Activated naive CD4-positive, alpha-beta T cell treated with anti-CD3 and anti-CD28 coated beads, Interleukin-2, amount 10 ng/mL, durations not matched to agents 7 days and 5 days (primary cell): ENCODE data around the gene ACOT8.
A peak's percentile ranks its signal among the peaks of the same experiment; 100 is the strongest.
"Not testable (repeated sequence)": the region's sequence is repeated elsewhere in the genome, so short reads cannot be mapped to it uniquely, and the experiment has no call there.

Experiments
- CTCF ChIA-PET: fragments of 350-600 bp; sonication (Branson Sonifier 250); formaldehyde crosslinking; loops from one replicate; lab custom pipeline; 2021; ENCODE audit warnings: antibody characterized with exemption; lab: Charles Lee
- DNase-seq: peaks from one replicate; pipeline ENCODE4 v3.0.0-alpha.2; 2020
- H3K27ac Mint-ChIP-seq: one replicate; pipeline ENCODE4 v1.8.0; 2021; ENCODE audit warnings: mild to moderate bottlenecking, moderate library complexity, mixed read lengths
- H3K27me3 Mint-ChIP-seq: one replicate; pipeline ENCODE4 v1.8.0; 2021; ENCODE audit warnings: mild to moderate bottlenecking, mixed read lengths
- H3K36me3 Mint-ChIP-seq: one replicate; pipeline ENCODE4 v1.8.0; 2021; ENCODE audit warnings: mixed read lengths
- H3K4me1 Mint-ChIP-seq: one replicate; pipeline ENCODE4 v1.8.0; 2021; ENCODE audit warnings: mixed read lengths
- H3K4me3 Mint-ChIP-seq: one replicate; pipeline ENCODE4 v1.8.0; 2021; ENCODE audit warnings: mild to moderate bottlenecking, moderate library complexity, mixed read lengths
- H3K9me3 Mint-ChIP-seq: one replicate; pipeline ENCODE4 v1.8.0; 2021; ENCODE audit warnings: mixed read lengths

ACOT8 gene

DNA sequence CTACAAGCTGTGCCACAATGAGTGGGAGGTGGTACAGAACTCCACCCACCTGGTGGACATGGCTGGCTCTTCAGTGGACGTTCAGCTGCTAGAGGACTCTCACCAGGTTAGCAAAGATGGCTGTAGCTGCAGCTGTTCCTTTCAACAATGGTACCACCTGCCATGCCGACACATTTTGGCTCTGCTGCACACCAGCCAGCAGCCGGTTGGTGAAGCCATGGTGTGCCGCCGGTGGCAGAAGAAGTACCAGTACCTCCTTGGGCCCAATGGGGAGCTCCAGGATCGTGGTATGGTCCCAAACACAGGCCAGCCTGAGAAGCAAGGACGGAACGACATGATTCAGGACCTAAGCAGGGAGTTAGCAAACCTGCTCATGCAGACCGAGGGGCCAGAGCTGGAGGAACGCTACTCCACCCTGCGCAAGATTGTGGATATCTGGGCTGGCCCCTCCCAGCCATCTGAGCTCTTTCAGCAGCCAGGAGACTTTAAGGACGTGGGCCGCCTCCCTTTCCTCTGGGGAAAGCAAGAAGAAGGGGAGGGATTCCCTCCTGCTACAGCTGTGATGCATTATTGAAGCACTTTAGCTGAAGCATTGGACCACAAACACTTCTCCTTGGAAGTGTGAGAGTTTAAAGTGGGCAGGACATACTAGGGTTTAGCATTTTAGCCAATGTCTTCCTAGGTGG is 21.0 kb upstream of the ACOT8 start:
- DNase-seq, result no peak
- H3K4me3 Mint-ChIP-seq, result no peak overlapping the region
- peaks cover 22% of the 10 kb centered on the region for H3K4me1 Mint-ChIP-seq
- no peaks in the 10 kb centered on the region for H3K9me3 Mint-ChIP-seq
- H3K36me3 Mint-ChIP-seq, result peaks cover 18% of the 10 kb centered on the region
- CTCF ChIA-PET, result interaction anchor here (0.6 kb wide), 1 partner anchor 1417 kb away, joined by 4 read pairs; no protein-coding TSS in a partner anchor
- no peak overlapping the region for H3K27ac Mint-ChIP-seq
- H3K27me3 Mint-ChIP-seq, result no peaks in the 10 kb centered on the region

DNA sequence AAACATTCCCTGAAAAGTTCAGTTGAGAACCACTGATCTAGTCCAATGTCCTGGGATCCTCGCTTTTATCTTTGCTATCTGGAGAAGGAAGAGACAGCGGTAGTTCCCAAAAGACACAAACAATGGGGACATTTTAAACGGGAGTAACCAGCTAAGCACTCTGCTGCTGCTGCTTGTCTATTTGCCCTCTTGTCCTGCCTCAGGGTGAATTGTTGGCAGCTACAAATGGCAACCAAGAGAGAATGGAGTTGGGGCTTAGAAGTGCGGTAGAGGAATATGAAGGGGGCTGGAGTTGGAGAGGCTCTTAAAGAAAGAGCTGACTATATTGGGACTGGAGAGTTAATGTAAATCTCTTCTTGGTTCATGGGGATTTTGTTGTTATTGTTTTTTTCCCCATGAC is 17.4 kb upstream of the ACOT8 start:
- no peaks in the 10 kb centered on the region for H3K4me1 Mint-ChIP-seq
- H3K36me3 Mint-ChIP-seq, result peaks cover 11% of the 10 kb centered on the region
- no peak overlapping the region for H3K4me3 Mint-ChIP-seq
- no peak for DNase-seq
- H3K9me3 Mint-ChIP-seq, result no peaks in the 10 kb centered on the region
- CTCF ChIA-PET, result no interaction called here
- H3K27ac Mint-ChIP-seq, result no peak overlapping the region
- no peaks in the 10 kb centered on the region for H3K27me3 Mint-ChIP-seq

DNA sequence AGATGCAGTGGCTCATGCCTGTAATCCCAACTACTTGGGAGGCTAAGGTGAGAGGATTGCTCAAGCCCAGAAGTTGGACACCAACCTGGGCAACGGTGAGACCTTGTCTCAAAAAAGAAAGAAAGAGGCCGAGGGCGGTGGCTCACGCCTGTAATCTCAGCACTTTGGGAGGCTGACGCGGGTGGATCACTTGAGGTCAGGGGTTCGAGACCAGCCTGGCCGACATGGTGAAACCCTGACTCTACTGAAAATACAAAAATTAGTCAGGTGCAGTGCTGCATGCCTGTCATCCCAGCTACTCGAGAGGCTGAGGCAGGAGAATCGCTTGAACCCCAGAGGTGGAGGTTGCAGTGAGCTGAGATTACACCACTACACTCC is 16.9 kb upstream of the ACOT8 start:
- H3K4me1 Mint-ChIP-seq, CTCF ChIA-PET, H3K9me3 Mint-ChIP-seq, DNase-seq, H3K27ac Mint-ChIP-seq, H3K27me3 Mint-ChIP-seq, H3K4me3 Mint-ChIP-seq: not testable (repeated sequence)
- peaks cover 11% of the 10 kb centered on the region for H3K36me3 Mint-ChIP-seq

DNA sequence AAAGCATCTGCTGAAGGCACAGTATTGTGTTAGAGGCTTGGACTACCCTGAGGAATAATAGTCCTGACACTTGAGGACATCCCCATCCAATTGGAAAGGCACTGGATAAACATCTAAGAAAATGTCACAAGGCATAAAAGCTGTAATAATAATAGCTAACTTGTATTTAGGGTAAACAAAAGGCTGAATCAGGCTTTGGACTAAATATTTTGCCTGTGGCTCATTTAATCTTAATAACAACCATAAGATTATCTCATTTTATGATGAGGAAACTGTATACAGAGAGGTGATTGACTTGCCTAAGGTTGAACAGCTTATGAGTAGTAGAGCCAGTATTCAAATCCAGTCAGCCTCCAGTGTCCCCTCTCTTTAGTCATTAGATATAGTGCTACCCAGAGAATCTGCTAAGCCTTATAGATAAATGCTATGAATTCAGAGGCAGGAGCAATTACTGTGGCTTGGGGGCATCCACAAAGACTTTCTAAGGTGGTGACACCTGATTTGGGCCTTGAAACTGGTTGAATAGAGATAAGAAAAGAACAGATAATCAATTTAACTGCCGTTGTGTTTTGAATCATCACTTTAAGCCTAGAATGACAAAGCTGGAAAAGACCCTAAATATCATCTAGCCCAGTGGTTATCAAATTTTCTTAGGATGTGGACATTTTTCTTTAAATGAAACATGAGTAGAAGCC is 16.4 kb upstream of the ACOT8 start:
- Mint-ChIP-seq H3K4me3 (no peak overlapping the region), H3K4me1 (no peaks in the 10 kb centered on the region), H3K9me3 (no peaks in the 10 kb centered on the region), H3K27ac (no peak overlapping the region), H3K27me3 (no peaks in the 10 kb centered on the region), H3K36me3 (peaks cover 11% of the 10 kb centered on the region)
- DNase-seq, result no peak
- CTCF ChIA-PET, result no interaction called here

DNA sequence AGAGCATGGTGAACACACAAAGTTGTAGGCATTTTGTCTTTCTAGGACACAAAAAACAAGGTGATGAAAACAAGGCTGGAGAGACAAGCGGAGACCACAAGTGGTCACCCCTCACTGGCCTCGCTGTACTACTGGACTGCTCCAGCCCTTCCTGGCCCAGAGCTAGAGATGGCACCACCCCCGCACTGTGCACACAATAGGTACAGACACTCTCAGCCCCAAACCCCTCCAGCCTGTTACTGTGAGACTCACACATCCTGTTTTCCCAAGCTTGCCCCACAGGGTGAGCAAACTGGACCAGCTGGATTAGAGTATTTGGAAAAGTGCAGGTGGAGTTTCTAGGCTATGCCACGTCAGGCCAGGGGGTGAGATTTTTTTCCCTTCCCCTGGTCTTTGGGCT is 15.4 kb upstream of the ACOT8 start:
- Mint-ChIP-seq H3K4me1 (no peaks in the 10 kb centered on the region), H3K36me3 (peaks cover 8% of the 10 kb centered on the region), H3K4me3 (no peak overlapping the region), H3K9me3 (no peaks in the 10 kb centered on the region), H3K27me3 (no peaks in the 10 kb centered on the region), H3K27ac (no peak overlapping the region)
- DNase-seq, result no peak
- CTCF ChIA-PET, result no interaction called here

DNA sequence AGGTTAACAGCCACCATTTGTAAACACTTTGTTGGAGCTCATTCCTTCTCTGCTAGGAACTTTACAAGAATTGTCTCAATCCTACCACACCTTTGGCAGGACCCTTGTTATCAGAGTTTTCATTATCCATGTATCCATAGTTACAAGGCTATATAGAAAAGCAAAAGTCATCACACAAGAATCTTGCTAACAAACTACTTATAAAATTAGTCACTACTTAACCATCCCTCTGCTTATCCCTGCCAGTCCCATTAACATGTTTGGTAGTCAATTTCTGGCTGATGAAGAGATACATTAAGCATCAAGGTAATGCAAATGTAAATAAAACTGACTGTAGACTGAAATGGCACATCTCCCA is 10.6 kb upstream of the ACOT8 start:
- H3K27ac Mint-ChIP-seq, result no peak overlapping the region
- H3K4me3 Mint-ChIP-seq, result no peak overlapping the region
- H3K36me3 Mint-ChIP-seq, result peaks cover 4% of the 10 kb centered on the region
- H3K9me3 Mint-ChIP-seq, result no peaks in the 10 kb centered on the region
- DNase-seq, result no peak
- peaks cover 2% of the 10 kb centered on the region for H3K4me1 Mint-ChIP-seq
- H3K27me3 Mint-ChIP-seq, result no peaks in the 10 kb centered on the region
- CTCF ChIA-PET, result no interaction called here

DNA sequence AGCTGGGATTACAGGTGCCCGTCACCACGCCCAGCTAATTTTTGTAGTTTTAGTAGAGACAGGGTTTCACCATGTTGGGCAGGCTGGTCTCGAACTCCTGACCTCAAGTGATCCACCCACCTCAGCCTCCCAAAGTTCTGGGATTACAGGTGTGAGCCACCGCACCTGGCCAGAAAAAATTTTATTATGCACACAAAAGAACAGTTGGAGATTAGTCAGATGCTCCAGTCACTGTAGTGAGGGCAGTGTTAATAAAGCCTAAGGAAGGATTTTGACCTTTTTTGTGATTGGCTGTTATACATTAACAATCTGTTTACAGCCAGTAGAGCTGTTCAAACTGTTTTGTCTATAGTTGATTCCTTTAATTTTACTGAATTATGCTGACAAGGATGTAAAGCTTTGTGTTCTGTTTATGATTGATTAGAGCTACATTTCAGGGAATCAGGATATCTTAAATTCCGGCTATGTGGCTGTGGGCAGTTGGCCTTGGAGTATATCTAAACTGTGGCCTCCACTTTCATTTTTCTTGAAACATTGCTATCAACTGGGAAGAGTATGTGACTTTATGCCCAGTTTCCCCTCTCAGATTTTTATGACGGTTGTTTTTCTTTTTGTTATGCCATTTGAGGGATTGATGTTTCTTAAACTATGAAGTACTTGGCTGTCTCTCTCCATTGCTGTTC is 10.1 kb upstream of the ACOT8 start:
- H3K4me1 Mint-ChIP-seq, result peaks cover 2% of the 10 kb centered on the region
- DNase-seq, result no peak
- peaks cover 2% of the 10 kb centered on the region for H3K36me3 Mint-ChIP-seq
- no peaks in the 10 kb centered on the region for H3K9me3 Mint-ChIP-seq
- no peaks in the 10 kb centered on the region for H3K27me3 Mint-ChIP-seq
- H3K4me3 Mint-ChIP-seq, result no peak overlapping the region
- H3K27ac Mint-ChIP-seq, result no peak overlapping the region
- CTCF ChIA-PET, result no interaction called here

DNA sequence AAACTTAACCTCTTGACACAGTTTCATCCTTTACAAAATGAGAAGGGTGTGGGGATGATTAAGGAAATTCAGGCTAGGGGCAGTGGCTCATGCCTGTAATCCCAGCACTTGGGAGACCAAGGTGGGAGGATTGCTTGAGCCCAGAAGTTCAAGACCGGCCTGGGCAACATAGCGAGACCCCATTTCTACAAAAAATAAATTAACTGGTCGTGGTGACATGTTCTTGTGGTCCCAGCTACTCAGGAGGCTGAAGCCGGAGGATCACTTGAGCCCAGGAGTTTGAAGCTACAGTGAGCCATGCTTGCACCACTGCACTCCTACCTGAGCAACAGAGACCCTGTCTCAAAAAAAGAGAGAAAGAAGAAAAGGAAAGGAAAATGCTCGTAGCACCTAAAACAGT is 9.3 kb upstream of the ACOT8 start:
- no peak for DNase-seq
- Mint-ChIP-seq H3K9me3 (no peaks in the 10 kb centered on the region), H3K27me3 (no peaks in the 10 kb centered on the region), H3K36me3 (no peaks in the 10 kb centered on the region), H3K27ac (no peak overlapping the region), H3K4me1 (peaks cover 2% of the 10 kb centered on the region), H3K4me3 (no peak overlapping the region)
- CTCF ChIA-PET, result no interaction called here

DNA sequence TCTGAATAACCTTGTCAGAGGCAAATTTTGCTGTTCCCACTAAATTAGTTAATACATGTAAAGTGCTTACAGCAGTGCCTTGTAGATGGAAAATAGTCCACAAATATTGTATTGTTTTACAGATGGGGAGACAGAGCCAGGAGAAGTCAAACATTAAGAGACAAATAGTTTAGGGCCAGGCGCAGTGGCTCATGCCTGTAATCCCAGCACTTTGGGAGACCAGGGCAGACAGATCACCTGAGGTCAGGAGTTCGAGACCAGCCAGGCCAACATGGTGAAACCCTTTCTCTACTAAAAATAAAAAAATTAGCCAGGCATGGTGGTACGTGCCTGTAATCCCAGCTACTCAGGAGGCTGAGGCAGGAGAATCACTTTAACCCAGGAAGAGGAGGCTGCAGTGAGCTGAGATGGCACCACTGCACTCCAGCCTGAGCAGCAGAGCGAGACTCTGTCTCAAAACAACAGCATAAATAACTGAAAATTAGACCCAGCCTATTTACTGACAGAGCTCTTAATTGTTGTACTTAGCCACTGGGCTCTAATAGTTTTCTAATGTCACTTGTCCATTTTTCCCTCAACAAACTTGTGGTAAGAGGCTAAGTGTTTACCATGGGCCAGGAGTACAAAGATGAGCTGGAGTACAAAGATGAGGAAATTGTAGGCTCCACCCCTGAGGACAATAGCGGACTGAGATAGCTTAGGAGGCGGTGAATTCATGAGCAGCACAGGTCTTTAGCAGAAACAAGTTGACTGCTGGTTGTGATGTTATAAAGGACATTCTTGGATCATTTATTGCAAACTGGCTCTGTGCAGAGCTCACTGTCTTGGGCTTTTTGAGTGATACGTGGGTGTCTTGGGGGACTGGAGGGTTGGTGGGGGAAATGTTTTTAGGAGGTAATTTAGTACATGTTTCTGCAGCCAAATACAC is 6.6 kb upstream of the ACOT8 start:
- H3K27ac Mint-ChIP-seq, result no peak overlapping the region
- CTCF ChIA-PET, result interaction anchor here (2.0 kb wide), 1 partner anchor 65 kb away, joined by 6 read pairs; no protein-coding TSS in a partner anchor

DNA sequence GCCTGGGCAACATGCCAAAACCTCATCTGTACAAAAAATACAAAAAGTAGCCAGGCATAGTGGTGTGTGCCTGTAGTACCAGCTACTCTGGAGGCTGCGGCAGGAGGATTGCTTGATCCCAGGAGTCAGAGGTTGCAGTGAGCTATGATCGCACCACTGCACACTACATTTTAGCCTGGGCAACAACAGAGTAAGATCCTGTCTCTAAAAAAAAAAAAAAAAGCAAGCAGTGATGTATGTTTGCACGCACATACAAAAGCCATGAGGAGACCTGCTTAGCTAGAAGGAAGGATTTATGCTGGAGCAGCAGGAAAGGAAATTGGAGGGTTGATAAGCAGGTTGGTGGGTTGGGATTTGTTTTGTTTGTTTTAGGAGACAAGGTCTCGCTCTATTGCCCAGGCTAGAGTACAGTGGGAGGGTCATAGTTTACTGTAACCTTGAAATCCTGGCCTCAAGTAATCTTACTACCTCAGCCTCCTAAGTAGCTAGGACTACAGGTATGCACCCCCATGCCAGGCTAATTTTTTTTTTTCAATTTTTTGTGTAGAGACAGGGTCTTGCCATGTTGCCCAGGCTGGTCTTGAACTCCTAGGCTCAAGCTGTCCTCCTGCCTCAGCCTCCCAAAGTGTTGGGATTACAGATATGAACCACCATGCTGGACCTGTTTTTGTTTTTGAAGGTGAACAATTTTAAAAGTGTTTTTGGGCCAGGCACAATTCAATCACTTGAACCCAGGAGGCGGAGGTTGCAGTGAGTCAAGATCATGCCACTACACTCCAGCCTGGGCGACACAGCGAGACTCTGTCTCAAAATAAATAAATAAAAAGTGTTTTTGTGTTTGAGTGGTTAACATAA is 4.3 kb upstream of the ACOT8 start:
- no peak for DNase-seq
- Mint-ChIP-seq H3K4me3 (no peak overlapping the region), H3K27me3 (no peaks in the 10 kb centered on the region), H3K27ac (no peak overlapping the region), H3K4me1 (peaks cover 33% of the 10 kb centered on the region), H3K36me3 (peaks cover 14% of the 10 kb centered on the region), H3K9me3 (no peaks in the 10 kb centered on the region)
- CTCF ChIA-PET, result no interaction called here

More for the DNA sequence above, 6.6 kb upstream of the ACOT8 start:
- H3K27me3 Mint-ChIP-seq, result no peaks in the 10 kb centered on the region
- H3K9me3 Mint-ChIP-seq, result no peaks in the 10 kb centered on the region
- peaks cover 8% of the 10 kb centered on the region for H3K36me3 Mint-ChIP-seq
- peaks cover 13% of the 10 kb centered on the region for H3K4me1 Mint-ChIP-seq
- DNase-seq, result no peak
- H3K4me3 Mint-ChIP-seq, result no peak overlapping the region

DNA sequence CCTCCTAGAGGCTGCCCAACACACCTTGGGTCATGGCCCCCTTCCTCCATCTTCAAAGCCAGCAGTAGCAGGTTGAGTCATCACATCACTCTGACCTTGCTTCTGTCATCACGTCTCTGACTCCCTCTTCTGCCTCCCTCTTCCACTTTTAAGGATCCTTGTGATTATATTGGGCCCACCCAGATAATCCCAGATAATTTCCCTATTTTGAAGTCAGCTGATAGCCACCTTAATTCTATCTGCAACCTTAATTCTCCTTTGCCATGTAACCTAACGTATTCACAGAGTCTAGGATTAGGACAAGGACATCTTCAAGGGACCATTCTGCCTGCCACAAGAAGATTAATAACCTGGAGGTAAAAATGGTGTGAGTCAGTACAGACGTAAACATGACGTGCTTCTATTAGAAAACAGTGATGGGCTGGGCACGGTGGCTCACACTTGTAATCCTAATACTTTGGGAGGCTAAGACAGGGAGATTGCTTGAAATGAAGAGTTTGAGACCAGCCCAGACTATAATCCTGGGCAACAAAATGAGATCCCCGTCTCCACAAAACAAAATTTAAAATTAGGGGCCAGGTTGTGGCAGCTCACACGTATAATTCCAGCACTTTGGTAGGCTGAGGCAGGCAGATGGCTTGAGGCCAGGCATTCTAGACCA is 3.5 kb upstream of the ACOT8 start:
- no peaks in the 10 kb centered on the region for H3K27me3 Mint-ChIP-seq
- CTCF ChIA-PET, result no interaction called here
- H3K36me3 Mint-ChIP-seq, result peaks cover 14% of the 10 kb centered on the region
- DNase-seq, result no peak
- H3K4me3 Mint-ChIP-seq, result no peak overlapping the region
- H3K27ac Mint-ChIP-seq, result no peak overlapping the region
- peaks cover 40% of the 10 kb centered on the region for H3K4me1 Mint-ChIP-seq
- no peaks in the 10 kb centered on the region for H3K9me3 Mint-ChIP-seq

DNA sequence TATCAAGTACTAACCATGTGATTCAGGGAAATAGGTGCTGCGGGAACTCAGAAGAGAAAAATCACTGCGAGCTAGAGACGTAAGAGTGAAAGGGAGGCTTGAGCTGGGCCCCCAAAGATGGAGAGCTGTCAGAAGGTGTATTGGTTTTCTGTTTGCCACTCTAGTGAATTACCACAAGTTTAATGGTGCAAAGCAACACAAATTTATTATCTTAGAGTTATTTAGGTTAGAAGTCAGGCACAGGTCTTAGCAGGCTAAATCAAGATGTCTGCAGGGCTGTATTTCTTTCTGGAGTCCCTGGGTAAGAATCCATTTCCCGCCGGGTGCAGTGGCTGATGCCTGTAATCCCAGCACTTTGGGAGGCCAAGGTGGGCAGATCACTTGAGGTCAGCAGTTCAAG is 2.7 kb upstream of the ACOT8 start:
- H3K36me3 Mint-ChIP-seq, result peaks cover 18% of the 10 kb centered on the region
- CTCF ChIA-PET, result no interaction called here
- no peaks in the 10 kb centered on the region for H3K27me3 Mint-ChIP-seq
- no peaks in the 10 kb centered on the region for H3K9me3 Mint-ChIP-seq
- H3K27ac Mint-ChIP-seq, result no peak overlapping the region
- DNase-seq, result no peak
- H3K4me1 Mint-ChIP-seq, result peaks cover 46% of the 10 kb centered on the region
- no peak overlapping the region for H3K4me3 Mint-ChIP-seq

DNA sequence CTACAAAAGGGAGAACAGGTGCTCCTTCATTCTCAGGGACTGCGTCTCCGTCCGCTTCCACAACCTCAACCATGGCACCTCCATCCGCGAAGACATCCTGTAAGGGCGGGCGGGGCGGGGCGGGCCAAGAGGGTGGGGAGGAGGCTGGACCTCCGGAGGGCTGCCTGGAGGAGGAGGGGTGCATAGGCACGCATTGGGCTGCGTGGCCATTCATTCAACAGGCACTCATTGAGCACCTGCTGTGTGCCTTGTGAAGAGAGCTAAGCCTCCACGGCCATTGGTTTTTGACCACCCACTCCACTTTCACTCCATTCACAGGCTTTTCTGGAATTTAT is 657 bp upstream of the ACOT8 start:
- Mint-ChIP-seq H3K27ac (peak overlapping the region; percentile 99), H3K36me3 (peaks cover 25% of the 10 kb centered on the region), H3K4me3 (peak overlapping the region; percentile 99), H3K9me3 (no peaks in the 10 kb centered on the region), H3K27me3 (no peaks in the 10 kb centered on the region), H3K4me1 (peaks cover 56% of the 10 kb centered on the region)
- CTCF ChIA-PET, result no interaction called here
- DNase-seq, result peak; percentile 64
